ENCODE data around the gene ANAPC2.

DNA sequence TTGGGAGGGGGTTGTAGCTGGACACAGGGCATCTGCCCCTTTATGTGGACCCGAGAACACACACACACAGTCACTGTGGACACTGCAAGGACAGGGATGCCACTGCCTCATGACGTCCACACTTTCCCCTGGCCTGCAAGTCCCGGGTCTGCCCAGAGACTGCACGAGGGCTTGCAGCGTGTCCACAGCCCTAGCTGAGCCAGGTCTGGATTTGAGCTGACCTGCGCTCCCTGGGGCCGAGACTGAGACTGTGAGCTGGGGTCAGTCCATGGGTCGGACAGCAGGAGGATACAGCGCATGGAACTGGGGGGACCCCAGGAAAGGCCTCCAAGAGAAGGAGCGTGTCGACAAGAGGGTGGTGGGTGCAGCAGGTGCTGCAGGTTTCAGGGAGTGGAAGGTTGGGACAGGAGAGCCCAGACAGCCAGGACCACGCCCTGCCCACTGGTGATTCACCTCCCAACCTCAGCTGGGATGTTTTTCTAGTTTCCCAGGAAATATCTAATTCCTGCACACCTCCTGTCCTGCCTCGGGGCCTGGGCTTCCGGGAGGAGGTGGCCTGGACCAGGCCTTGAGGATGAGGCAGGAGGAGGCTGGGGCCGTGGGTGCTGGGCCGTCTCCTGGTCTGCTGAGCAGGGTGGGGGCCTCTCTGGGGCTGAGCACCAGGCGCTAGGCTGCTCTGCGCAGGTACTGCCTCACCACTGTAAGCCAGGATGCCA lies 38.1 kb upstream of the ANAPC2 start:
- no peak for TF ChIP-seq RFX5 (IDR thresholded peaks at IDR 0.05; ENCODE audit: low read depth, low read length)
- TF ChIP-seq POLR2A (IDR thresholded peaks at IDR 0.05; ENCODE audit: low read depth, low read length), result no peak
- no peak for TF ChIP-seq MAZ (IDR thresholded peaks at IDR 0.05; ENCODE audit: borderline replicate concordance, low read depth, low read length)
- TF ChIP-seq, protein P1, sequence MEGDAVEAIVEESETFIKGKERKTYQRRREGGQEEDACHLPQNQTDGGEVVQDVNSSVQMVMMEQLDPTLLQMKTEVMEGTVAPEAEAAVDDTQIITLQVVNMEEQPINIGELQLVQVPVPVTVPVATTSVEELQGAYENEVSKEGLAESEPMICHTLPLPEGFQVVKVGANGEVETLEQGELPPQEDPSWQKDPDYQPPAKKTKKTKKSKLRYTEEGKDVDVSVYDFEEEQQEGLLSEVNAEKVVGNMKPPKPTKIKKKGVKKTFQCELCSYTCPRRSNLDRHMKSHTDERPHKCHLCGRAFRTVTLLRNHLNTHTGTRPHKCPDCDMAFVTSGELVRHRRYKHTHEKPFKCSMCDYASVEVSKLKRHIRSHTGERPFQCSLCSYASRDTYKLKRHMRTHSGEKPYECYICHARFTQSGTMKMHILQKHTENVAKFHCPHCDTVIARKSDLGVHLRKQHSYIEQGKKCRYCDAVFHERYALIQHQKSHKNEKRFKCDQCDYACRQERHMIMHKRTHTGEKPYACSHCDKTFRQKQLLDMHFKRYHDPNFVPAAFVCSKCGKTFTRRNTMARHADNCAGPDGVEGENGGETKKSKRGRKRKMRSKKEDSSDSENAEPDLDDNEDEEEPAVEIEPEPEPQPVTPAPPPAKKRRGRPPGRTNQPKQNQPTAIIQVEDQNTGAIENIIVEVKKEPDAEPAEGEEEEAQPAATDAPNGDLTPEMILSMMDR (conservative IDR thresholded peaks at IDR 0.05; ENCODE audit: low read depth, low read length), result no peak
